ENCODE results near the gene HNRNPC. TPM values are rescaled to one million over a fixed set of nuclear protein-coding genes. Genes with fewer than 3 reads are reported as not detected.

Gene HNRNPC
- total and polyA plus RNA-seq, 10 of the 15 experiments (the other 5 are each of a cell fraction or from before 2014, with no cell fraction given): 679 to 1,492 (median 1,262) TPM

GRCh38 chr14:21267886-21268616, 1.2 kb downstream of the HNRNPC start:
- Histone ChIP-seq H3K4me2 (ENCODE audit: control insufficient read depth, insufficient read depth) (peak overlapping the region; percentile 39; the same call in 1 of the 2 replicates), H3K9ac (ENCODE audit: control insufficient read depth, insufficient read depth, low read length) (peak overlapping the region; percentile 100), H3K27ac (ENCODE audit: control insufficient read depth, insufficient read depth) (peak overlapping the region; percentile 100), H4K20me1 (ENCODE audit: control insufficient read depth, insufficient read depth) (peaks cover 13% of the 10 kb centered on the region), H3K9me3 (replicated peaks; ENCODE audit: control insufficient read depth, insufficient read depth, low read length) (no peaks in the 10 kb centered on the region), H3K79me2 (ENCODE audit: control insufficient read depth, insufficient read depth, low read length) (peaks cover 62% of the 10 kb centered on the region), H3K4me3 (peak overlapping the region; percentile 98), H3K27me3 (replicated peaks in 1 of 2; ENCODE audit: control insufficient read depth in 2 of 2, insufficient read depth in 2 of 2, low read length in 1 of 2) (no peaks in the 10 kb centered on the region), H3K4me1 (ENCODE audit: control insufficient read depth, insufficient read depth, low read length) (peaks cover 24% of the 10 kb centered on the region), H3K36me3 (ENCODE audit: control insufficient read depth in 2 of 2, insufficient read depth in 2 of 2, low read length in 1 of 2) (peaks cover 2 to 19% of the 10 kb centered on the region in 2 experiments; a peak in 3 of 4 replicates), H2AFZ (ENCODE audit: control insufficient read depth, low read depth, low read length) (no peak overlapping the region)
- WGBS (ENCODE audit: insufficient coverage, insufficient replicate concordance, low lambda C conversion rate, missing lambda C conversion rate): under 1% methylated on average over 16 of the region's 16 CpGs
- DNase-seq (ENCODE audit: low read depth, low spot score): no peak
- CTCF ChIA-PET: interaction anchor here (1.0 to 1.7 kb wide), 3 partner anchors 10 to 26 kb away, joined by 3 to 4 read pairs (median 3); no protein-coding TSS in a partner anchor
- RAD21 ChIA-PET (ENCODE audit: unreplicated experiment): interaction anchor here (0.8 to 1.0 kb wide), 3 partner anchors 12 to 40 kb away, joined by 3 to 4 read pairs (median 3); no protein-coding TSS in a partner anchor
- in situ Hi-C loops (cut with MboI): no loop called here
- SMC1A ChIA-PET (ENCODE audit: uncharacterized antibody, unreplicated experiment): interaction anchor here (0.6 to 2.1 kb wide), 5 partner anchors 13 to 116 kb away, joined by 3 to 7 read pairs (median 3); partner anchors contain the start of gene SUPT16H
- BruUV-seq (replicated peaks): no TSS peak
- TF ChIP-seq ATF7 (IDR thresholded peaks at IDR 0.05; ENCODE audit: low read depth) (no peak), SMAD5 (IDR thresholded peaks at IDR 0.05; ENCODE audit: low read depth) (no peak), ATF2 (IDR thresholded peaks at IDR 0.05; ENCODE audit: low read length) (peak; percentile 54; the same call in 1 of the 2 replicates), NKRF (conservative IDR thresholded peaks at IDR 0.05) (0 out of 2 replicates have a peak, but pooled peaks have one; percentile 12), MLLT1 (IDR thresholded peaks at IDR 0.05) (0 out of 2 replicates have a peak, but pooled peaks have one; percentile 42)
- intact Hi-C loops (cut with micrococcal nuclease; ENCODE audit: unreplicated experiment): loop anchor here (10.0 kb wide), 1 partner anchor 117 kb away; the partner anchor contains the start of gene SUPT16H
- POLR2A ChIA-PET: interaction anchor here (1.0 to 1.9 kb wide), 6 partner anchors 13 to 169 kb away, joined by 3 to 7 read pairs (median 4); no protein-coding TSS in a partner anchor
- ATAC-seq: no peak
- no peak for FAIRE-seq

Data from GM12878 (cell line).